GM21381 (cell line): ENCODE results near the gene FPR3.
"Not testable (repeated sequence)": the region's sequence is repeated elsewhere in the genome, so short reads cannot be mapped to it uniquely, and the experiment has no call there.

Source experiments
- ATAC-seq: cut with Tn5 transposase; IDR thresholded peaks from one replicate; pipeline ENCODE4 v1.9.1; 2021; ENCODE audit warnings: mild to moderate bottlenecking, moderate library complexity; ENCODE audit not compliant: unreplicated experiment

The FPR3 gene

DNA sequence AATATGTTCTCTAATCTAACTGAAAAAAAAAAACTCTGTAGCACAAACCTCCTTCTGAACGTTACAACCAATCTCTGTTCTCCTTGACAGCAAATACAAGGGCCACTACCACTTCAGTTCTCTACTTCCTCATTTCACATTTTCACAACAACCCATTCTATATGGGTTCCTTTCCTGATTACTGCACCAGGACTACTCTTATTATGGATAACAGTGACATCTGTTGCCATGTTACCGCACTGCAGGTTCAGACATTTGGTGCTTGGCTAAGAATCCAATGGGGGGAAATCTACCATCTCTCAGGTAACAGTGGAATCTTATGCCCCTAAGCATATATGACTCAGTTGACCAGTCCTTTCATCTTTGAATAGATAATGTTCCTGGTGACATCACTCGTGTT lies 11.6 kb upstream of the FPR3 start:
- ATAC-seq, result no peak

DNA sequence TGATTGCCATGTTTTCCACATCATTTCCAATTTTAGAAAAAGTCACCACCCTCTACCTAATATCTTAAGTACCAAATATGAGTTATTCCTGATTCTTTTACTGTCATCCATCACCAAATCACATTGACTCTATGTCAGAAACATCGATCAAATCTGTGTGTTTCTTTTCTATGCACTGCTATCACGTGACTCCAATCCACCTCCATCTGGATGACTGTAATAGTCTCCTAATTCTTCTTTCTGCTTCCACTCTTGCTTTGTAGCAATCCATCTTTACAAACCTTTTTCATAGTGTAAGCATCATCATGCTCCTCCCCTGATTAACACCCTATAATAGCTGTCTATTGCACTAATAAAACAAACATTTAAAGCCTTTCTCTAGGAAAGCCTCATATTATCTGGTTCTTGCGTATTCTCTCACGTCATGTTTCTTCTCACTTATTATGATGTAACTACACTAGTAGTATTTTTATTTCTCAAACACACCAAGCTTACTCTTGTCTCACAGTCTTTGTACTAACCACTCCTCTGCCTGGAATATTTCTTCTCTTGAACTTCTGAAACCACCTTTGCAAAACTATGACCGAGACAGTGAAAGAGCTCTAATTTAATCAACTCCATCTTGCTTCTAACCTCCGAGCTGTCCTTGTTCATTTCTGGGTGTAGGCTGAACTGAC lies 10.7 kb upstream of the FPR3 start:
- ATAC-seq, result no peak

DNA sequence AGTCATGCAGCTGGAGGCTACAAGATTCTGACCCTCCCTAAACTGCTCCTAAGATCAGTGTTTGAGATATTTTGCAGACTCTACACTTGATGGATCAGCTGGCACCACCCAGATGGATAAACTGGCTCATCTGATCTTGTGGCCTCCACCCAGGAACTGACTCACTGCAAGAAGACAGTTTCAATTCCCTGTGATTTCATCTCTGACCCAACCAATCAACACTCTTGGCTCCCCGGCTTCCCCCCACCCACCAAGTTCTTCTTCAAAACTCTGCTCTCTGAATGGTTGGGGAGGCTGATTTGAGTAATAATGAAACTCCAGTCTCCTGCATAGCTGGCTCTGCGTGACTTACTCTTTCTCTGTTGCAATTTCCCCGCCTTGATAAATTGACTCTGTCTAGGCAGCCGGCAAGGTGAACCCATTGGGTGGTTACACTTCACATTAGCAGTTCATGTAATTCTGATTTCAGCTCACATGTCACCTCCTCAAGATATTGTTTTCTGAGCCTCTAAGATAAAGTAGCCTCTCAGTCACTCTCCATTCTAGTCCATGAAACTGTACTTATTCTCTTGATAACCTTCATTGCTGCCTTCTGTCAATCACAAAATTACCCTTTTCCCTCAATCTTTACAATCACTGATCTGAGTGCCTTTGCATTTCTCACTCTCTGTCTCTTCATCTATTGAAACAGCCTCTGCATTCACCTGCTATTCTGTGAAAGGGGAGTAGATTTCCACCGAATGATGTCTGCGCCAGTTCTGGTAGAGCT lies 9.9 kb upstream of the FPR3 start:
- no peak for ATAC-seq

DNA sequence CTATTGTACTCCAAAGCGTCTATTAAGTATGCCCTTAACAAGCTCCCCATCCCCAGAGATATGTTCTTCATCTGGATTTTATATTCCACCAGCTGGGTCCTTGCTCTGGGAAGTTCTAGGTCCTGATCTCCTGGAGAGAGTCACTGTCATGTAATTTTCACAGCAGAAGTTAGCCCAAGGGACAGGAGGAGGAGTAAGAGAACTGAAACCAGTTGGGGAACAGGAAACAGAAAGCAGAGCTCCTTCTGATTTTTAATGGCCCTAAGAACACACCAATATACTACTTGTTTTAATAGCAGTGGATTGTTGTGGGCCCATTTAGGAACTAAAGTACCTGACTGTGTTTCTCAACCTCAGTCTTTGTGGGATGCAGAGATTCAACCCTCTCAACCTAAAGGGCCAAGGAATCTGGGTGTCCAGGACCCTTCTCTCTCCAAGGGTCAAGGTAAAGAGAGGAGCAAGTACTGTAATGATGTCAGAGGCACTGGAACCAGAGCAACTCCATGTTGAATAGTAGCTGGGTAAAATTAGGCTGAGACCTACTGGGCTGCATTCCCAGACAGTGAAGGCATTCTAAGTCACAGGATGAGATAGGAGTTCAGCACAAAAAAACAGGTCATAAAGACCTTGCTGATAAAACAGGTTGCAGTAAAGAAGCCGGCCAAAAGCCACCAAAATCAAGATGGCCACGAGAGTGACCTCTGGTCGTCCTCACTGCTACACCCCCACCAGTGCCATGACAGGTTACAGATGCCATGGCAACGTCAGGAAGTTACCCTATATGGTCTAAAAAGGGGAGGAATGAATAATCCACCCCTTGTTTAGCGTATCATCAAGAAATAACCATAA lies 8.1 kb upstream of the FPR3 start:
- ATAC-seq, result no peak

DNA sequence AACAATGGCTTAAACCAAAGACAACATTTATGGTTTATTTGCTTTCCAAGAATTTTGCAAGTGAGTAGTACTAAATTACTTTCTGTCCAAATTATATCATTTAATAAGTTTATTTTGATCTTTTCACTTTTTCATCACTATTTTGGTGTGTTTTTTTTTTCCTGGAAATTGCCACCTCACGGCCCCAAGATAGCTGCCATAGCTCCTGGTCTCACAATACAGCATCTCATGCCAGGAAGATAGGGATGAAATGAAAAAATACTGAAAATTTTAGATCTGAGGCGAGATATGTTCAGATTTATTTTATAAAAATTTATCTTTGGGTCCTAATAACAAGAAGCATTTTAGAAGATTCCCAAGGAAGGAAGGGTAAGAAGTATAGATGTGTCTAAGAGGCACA lies 6.9 kb upstream of the FPR3 start:
- no peak for ATAC-seq

DNA sequence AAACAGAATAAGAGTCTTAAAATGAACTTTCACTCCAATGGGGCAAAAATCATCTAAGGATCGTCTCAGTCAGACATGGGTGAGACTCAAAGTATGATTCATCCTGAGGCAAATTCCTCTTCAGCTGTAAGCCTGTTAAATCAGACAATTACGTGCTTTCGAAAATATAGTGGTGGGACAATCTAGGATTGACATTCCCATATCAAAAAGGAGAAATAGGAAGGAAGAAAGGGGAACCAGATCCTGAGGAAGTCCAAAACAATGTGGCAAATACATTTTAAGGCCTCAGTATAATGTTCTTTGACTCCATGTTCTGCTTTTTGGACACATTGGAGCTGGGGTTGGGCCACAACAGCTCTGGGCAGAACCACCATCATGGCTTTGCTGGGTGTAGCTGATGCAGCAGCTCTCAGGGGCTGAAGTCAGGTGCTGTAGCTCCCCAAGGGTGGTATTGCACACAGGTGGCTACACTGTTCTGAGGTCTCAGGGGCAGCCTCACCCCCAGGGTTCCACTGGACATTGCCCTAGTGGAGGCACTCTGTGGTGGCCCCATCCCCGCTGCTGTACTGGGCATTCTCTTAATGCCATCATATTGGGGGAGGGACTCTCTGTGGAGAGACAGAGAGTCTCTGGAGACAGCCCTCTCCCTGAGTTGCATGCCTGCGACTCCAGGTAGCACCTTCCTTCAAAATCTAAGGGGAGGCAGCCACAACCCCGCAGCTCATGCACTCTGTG lies 5.7 kb upstream of the FPR3 start:
- ATAC-seq, result no peak

DNA sequence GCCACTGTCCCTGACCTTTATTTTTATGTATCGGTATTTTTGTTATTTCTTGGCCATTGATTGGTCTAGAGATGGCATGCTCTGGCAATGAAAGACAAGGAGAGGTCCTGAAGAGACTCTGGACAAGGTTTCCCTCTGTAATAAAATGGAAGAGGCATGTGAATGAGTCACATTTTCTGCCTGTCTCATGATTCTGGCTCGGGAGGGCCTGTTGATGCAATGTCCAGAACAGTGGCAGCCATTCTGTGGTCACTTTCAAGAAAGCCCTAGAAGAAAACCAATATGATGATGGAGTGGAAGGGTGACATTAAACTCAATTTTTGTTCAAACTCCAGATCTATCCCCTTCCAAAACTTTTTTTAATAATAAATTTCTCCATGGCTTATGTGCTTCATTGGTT lies 2.0 kb upstream of the FPR3 start:
- ATAC-seq, result no peak

DNA sequence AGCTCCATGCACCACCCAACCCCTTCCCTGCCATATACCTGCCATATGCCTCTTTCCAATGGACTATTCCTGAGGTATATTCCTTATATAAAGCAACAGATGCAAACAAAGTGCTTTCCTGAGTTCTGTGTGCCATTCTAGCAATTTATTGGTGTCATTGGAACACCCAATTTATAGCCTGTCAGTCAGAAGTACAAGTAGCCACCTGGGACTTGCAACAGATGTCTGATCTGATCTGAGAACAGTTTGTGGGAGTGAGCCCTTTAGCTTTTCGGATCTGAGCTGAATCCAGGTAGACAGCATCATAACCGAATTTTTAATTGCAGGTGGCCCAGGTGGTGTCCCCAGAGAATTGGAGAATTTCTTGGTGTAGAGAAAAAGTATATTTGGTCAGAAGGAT lies 963 bp upstream of the FPR3 start:
- no peak for ATAC-seq

DNA sequence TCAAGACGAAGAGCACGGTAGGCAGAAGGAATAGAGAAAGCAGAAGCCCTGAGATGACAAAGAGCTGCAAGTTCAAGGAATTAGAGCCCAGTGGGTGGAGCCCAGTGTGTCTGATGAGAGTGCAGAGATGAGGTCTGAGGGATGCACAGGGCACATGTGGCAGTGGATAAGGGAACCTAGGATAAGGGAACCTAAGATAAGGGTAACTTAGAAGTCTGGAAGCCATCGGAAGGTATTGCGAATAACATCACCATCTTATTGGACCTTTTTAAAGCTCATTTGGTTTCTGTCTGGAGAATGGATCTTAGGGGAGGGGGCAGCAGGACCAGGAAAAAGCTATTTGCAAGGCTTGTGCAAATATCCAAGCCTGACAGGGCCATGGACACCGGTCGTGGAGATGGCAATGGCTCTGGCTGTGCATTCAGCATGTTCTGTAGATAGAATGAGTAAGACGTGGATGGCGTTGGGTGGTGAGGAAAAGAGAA lies 1.3 kb downstream of the FPR3 start:
- ATAC-seq, result no peak

DNA sequence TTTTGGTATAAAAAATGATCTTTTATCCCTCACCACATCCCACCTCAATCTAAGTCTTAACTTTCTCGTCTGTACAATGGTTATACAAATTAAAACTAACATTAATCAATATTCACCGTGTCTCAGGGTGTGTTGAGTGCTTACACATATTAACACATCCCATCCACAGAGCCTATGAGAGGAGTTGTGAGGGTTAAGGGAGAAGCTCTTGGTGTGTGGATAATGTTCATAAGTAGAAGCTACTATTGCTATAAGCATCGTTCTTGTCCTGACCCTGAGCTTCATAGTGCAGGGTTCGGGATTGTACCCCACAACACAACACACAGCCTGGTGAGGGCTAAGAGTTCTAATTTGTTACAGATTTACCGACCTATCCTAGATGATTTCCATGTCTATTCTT lies 2.5 kb downstream of the FPR3 start:
- no peak for ATAC-seq

DNA sequence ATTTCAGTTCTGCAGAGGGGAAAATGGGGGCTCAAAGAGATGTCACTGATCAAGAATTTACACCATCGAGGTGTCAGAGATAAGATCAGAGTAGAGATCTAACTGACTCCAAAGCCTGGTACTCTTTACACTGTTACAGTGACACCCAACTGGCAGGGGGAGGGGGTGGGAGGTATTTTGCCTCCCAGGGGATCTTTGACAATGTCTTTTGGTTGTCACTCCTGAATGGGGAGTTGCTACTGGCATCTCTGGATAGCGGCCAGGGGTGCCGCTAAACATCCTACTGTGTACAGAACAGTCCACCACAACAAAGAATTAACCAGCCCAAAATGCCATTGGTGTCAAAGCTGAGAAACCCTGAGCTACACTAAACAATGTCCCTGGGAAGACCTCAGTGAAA lies 3.1 kb downstream of the FPR3 start:
- ATAC-seq, result no peak

DNA sequence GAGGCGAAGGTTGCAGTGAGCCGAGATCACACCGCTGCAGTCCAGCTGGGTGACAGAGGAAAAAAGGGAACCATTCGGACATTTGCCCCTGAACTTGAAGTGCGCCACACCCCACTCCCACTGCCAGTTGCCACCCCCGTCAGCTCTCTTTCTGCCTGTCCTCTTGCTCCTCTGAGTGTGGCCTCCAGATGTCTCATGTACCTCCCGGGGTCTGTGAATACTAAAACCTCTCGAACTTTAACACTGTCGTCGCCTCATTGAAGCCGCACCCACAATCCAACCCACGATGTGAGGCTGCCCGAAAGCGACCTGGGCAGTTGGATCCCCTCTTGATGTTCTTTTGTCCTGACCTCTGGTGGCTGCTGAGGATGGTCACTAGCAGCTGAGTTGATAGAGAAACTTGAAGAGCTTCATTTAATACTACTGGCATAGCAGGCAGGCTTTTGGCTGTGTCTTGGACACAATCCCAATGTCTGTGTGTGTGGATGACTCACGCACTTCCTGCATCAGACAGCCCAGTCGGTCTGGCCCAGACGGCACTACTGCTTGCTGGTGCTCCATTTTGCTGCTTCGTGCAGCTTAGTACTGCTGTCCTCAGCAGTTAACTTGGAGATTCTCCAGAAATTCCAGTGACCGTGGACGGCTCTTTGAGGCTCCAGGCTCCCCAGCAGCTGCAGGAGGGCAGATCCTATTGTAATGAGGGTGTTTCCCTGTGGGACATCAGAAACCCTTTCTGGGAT lies 4.2 kb downstream of the FPR3 start:
- ATAC-seq, result no peak

DNA sequence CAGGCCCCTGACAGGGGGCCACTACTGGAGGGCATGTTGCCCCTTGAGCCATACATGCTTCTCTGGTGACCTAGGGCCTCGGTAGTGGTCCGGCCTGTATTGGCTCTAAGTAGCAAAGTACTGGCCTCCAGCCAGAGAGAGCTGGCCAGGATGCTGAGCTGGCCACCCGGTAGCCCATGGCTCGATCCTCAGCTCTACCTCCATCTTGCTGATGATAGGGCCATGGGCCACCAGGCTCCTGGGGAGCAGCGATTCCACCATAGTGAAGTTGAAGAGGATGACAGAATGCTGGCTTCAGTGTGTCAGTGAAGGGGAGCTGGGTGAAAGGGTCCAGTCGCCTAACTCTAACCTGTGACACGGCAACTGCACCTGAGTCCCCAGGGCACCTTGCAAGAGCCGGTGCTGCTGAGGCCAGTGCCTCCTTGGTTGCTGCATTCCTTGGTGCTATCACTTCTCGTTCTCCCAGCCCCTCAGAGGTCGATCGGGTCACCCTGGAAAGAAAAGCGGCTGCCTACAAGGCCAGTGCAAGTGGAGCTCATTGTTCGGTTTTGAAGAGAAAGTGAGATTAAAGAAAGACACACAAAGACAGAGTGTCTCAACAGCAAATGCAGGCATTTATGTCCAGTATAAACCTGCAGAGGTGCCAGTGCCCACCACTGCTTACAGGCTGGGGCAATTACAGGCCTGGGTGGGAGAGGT lies 5.0 kb downstream of the FPR3 start:
- no peak for ATAC-seq

DNA sequence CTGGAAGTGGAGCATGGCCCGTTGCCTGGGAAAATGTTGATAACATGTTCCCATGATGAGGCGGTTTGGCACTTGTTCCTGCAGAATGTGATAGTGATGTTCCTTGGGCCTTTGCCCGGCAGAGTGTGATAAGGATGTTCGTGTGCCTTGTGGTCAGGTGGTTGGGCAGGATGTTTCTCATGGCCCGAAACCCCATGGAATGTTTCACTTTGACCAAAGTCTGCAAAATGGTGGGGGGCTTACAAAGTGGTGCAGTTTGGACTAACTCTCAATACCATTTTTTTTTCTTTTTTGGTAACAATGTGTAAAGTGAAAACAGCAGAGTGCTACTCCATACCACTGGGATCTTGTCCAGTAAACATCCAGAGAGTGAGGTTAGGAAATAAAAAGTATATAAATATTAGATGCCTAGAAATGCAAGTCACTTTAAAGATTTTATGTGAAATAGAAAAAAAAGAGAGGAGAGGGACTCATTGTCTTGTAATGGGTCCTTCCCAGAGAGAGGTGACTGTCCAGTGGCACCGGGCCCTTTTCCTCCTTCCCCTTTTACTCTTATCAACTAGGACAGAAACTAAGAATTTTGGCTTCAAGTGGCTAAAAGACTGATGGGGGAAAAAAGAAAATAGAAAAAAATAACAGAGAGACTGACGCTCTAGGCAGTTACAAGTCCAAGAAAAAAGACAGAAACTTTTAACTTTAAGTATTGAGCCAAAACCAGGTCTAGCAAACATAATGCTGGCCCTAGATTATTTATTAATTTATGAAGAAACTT lies 5.7 kb downstream of the FPR3 start:
- ATAC-seq, result no peak

DNA sequence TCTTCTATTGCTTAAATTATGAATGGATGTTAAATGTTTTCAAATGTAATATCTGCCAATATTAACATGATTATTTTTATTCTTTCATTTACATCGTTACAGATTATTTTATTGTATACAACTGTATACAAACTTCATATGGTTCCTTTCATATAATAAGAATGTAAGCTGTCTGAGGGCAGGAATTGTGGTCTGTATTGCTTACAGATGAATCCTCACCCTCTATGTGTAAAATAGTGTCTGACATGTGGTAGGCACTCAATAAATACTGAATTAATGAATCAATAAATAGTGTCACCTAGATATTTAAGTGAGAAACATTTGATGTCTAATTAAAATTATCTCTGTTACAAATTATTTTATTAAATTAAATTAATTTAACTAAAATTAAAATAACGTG lies 7.8 kb downstream of the FPR3 start:
- ATAC-seq, result no peak

DNA sequence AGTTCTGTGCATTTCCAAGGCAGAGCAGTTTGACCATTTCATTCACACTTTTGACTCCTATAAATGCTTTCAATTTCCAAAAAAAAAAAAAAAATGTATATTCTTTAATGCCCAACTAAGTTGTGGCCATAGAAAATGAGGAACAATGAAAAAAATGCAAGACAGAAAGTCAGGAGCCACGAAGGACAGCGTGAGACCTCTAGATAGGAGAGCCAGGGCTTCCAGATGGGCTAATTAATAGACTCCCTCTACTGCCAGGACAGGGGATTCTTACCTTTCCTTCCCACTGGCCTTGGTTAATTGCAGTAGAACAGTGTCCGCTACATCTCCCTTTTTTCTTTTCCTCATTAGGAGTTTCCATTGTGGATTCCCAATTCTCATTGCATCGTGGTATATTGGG lies 8.6 kb downstream of the FPR3 start:
- no peak for ATAC-seq

DNA sequence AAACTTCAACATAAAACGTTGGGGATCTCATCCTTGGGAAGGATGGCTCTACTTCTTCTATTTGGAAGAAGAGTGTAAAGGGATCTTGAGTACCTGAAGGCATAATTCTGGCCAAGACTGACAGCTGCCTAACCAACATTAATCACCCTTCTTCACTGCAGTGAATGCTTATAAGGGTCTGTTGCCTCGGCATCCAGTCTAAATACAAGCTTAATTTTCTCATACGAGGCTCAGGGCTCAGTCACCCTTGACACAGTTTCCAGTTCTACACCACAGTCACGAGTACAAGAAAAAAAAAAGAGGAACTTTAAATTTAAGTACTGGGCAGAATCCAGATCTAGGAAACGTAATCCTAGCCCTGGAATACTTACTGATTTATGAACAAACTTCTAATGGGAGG lies 9.0 kb downstream of the FPR3 start:
- ATAC-seq, result no peak

DNA sequence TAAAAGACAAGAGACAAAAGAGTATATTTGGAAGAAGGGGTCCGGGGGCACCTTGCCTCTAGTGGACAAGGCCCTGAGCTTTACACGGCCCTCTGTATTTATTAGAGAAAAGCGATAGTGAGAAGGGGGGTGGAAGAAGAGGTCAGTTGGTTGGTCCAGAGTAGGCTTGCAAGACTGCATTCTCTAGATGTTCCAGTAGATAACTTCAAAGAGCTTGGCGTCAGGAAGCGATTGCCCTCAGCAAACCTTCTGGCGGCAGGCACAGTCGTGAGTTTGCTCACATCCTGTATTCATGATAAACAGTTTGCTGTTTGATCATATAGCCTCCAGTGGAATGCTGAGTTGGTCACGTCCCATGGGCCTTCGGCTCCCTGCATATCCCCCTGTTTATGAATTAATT lies 9.8 kb downstream of the FPR3 start:
- ATAC-seq, result not testable (repeated sequence)

DNA sequence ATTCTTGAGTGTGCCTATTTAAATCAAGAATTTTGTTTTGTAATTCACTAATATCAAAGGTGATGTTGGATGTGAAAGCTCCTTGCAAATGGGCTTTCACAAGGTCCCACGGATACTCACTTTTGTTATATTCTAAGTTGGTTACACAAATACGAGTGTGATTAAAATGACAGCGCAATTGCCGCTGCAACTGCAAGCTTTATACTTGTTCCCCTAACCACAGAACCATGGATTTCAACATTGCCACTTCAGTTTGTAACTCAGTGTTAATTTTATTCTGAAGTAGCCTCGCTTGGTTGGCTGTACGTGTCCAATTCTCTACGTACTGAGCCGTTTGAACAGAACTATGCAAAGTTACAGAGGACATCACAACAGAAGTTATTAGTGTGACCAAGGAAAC lies 10.4 kb downstream of the FPR3 start:
- ATAC-seq, result not testable (repeated sequence)
